ENCODE results near the gene ARFGEF2. TPM values are rescaled to one million over a fixed set of nuclear protein-coding genes. Genes with fewer than 3 reads are reported as not detected.
A peak's percentile ranks its signal among the peaks of the same experiment; 100 is the strongest.

Gene ARFGEF2
- total RNA-seq, 4 donors from 2014 or later: 27.2 to 45.1 (median 35.3) TPM

DNA sequence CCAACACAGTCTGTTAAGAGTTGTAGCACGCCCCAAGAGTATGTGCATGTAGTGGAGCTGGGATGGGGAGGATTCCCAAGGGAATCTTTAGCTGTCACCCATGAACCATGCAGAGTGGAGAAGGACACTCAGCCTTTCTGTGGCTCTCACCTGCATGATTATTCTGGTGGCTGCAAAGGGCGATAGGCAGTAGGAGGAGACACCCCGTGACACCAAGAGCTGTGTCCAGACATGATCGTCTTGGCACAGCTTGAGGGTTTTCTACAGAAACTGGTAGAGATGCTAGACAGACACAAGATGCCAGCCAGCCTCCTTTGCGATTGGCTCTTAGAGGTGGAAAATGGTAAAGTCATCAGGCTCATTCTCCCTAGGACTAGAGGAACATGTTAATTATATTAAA is 121.5 kb downstream of the ARFGEF2 start:
- no peak overlapping the region for H3K4me3 ChIP-seq (ENCODE audit: low read depth, poor library complexity, severe bottlenecking)
- no peak for DNase-seq (ENCODE audit: low spot score in 2 of 2)
- WGBS, 2 donors: 60 to 64% methylated on average over 5 of the region's 5 CpGs
- TF ChIP-seq, protein P1, sequence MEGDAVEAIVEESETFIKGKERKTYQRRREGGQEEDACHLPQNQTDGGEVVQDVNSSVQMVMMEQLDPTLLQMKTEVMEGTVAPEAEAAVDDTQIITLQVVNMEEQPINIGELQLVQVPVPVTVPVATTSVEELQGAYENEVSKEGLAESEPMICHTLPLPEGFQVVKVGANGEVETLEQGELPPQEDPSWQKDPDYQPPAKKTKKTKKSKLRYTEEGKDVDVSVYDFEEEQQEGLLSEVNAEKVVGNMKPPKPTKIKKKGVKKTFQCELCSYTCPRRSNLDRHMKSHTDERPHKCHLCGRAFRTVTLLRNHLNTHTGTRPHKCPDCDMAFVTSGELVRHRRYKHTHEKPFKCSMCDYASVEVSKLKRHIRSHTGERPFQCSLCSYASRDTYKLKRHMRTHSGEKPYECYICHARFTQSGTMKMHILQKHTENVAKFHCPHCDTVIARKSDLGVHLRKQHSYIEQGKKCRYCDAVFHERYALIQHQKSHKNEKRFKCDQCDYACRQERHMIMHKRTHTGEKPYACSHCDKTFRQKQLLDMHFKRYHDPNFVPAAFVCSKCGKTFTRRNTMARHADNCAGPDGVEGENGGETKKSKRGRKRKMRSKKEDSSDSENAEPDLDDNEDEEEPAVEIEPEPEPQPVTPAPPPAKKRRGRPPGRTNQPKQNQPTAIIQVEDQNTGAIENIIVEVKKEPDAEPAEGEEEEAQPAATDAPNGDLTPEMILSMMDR (IDR thresholded peaks at IDR 0.05): no peak
- TF ChIP-seq POLR2A (IDR thresholded peaks at IDR 0.05): no peak
- intact Hi-C loops (cut with DNase I; ENCODE audit: low total_unique reads): no loop called here

DNA sequence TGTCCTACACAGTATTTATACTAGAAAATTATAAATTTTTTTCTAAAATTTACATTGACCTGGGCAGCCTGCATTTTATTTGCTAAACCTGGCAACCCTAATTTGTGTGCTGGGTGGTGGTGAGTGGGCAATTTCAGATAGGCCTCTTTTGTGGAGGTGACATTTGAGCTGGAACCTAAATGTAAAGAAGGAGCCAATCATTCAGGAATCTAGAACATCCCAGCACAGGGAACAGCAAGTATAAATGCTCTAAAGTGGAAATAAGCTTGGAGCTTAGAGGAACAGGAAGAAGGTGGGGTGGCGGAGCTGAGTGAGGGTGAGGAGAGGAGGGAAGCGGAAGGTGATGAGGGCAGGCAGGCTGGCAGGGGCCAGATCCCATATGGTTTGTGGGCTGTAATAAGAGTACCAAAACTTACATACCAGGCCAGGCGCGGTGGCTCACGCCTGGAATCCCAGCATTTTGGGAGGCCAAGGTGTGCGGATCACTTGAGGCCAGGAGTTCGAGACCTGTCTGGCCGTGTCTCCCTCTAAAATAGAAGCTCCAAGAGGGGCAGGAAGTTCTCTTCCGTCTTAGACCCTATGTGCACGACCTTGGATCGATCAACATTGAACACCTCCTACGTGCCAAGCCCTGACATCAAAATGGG is 124.1 kb downstream of the ARFGEF2 start:
- peak; percentile 37 to 89 for DNase-seq (ENCODE audit: low spot score in 2 of 2)
- WGBS, 2 donors: 6 to 11% methylated on average over 10 to 12 of the region's 12 CpGs
- TF ChIP-seq, protein P1 (IDR thresholded peaks at IDR 0.05): no peak
- TF ChIP-seq POLR2A (IDR thresholded peaks at IDR 0.05): no peak
- intact Hi-C loops (cut with DNase I; ENCODE audit: low total_unique reads): no loop called here
- no peak overlapping the region for H3K4me3 ChIP-seq (ENCODE audit: low read depth, poor library complexity, severe bottlenecking)

DNA sequence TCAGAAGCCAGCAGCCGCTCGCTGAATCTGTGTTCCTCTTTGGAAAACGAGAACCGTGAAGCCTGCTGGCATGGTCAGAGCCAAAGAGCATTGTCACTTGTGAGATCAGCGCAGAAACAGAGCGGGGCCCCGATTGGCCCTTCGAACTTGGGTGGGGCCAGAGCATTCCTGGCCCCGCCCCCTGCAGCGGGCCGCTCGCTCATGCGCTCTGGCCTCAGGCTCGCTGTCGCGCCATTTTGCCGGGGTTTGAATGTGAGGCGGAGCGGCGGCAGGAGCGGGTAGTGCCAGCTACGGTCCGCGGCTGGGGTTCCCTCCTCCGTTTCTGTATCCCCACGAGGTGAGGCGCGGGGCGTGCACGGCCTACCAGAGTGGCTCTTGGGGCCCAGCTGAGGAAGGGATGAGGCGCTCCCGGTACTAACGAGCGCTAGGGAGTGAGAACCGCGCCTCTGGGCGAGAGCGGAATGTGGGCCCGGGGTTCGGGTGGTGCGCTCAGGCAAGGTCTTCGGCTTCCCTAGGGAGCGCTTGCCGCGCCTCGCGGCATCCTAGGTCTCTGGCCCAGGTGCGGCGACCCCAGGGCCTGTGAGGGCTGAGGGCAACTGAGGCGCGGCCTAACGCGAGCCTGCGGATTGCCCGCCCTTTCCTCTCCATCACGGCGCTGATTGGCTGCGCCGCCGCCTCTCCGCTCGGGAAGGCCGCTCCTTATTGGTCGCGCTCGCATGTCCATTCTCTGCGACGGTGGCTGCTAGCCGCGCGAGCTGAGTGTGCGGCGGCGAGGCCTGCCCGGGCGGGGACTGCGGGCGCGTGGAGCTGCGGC is 124.8 kb downstream of the ARFGEF2 start, which contains the start of gene CSE1L:
Gene CSE1L, plus strand, starts transcription at position 226 of the 814 bp plus-strand sequence. CDS start 12,152 bp downstream, outside the sequence.
- intact Hi-C loops (cut with DNase I; ENCODE audit: low total_unique reads): no loop called here
- TF ChIP-seq POLR2A (IDR thresholded peaks at IDR 0.05): peak in 1 of 2 donors; percentile 28
- TF ChIP-seq, protein P1 (IDR thresholded peaks at IDR 0.05): peak in 1 of 3 donors; percentile 7
- WGBS, 2 donors: 0 to 1% methylated on average over 26 to 40 of the region's 80 CpGs
- peak within 1 kb of the TSS; percentile 68 for H3K4me3 ChIP-seq (ENCODE audit: low read depth, poor library complexity, severe bottlenecking)
- peak; percentile 92 to 98 for DNase-seq (ENCODE audit: low spot score in 2 of 2)

DNA sequence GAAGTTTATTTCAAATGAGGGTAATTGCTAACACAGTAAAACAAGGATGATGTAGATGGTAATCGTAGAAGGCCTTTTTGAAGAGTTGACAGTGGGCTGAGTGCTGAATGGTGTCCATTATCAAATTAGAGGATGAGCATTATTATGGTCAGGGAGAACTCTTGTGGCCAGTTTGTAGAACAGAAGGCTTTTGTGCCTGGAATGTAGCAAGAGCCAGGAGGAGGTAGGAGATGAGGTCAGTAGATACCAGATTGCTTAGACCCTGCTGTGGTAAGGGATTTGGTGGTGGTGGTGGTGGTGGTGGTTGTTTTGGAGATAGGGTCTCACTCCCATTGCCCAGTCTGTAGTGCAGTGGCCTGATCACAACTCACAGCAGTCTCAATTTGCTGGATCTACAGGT is 130.8 kb downstream of the ARFGEF2 start:
- 86 to 93% methylated on average over 1 of the region's 1 CpG for WGBS, 2 donors
- TF ChIP-seq, protein P1 (IDR thresholded peaks at IDR 0.05): no peak
- no peak for TF ChIP-seq POLR2A (IDR thresholded peaks at IDR 0.05)
- DNase-seq (ENCODE audit: low spot score in 2 of 2): no peak
- H3K4me3 ChIP-seq (ENCODE audit: low read depth, poor library complexity, severe bottlenecking): no peak overlapping the region
- intact Hi-C loops (cut with DNase I; ENCODE audit: low total_unique reads): no loop called here

DNA sequence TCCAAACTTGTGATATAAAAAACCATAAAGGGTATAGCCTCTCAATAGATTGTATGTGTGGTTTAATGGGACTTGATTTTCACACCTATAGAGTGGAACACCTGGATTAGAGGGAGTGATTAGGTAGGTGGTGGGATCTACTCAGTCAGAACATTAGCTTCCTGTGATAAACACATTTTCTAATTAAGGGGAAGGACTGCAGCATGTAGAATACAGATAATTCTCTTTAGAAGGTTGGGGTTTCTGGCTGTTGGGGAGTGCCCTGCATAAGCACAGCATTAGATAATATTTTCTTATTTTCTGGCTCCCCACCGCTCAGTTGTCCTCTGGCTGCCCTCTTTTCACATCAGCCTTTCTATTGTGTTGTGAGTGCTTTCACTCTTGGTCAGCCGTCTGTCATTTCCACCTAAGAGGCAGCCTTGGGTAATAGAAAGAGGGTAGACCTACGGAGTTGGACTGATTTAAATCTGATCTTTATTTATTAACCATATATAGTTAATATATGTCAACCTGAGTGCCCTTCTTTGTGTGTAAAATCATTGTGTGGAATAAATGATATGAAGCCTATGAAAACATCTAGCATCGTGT is 132.6 kb downstream of the ARFGEF2 start:
- TF ChIP-seq, protein P1 (IDR thresholded peaks at IDR 0.05): no peak
- TF ChIP-seq POLR2A (IDR thresholded peaks at IDR 0.05): no peak
- no peak overlapping the region for H3K4me3 ChIP-seq (ENCODE audit: low read depth, poor library complexity, severe bottlenecking)
- DNase-seq (ENCODE audit: low spot score in 2 of 2): no peak
- 85 to 87% methylated on average over 4 of the region's 4 CpGs for WGBS, 2 donors
- intact Hi-C loops (cut with DNase I; ENCODE audit: low total_unique reads): no loop called here

All from lower leg skin (tissue), 4 donors.